Epithelial cell of esophagus (primary cell): ENCODE measurements around the gene GPR139.

Experiments
- DNase-seq: peaks from one replicate; pipeline ENCODE4 v3.0.0; 2010; ENCODE audit warnings: low read depth
- H3K4me3 ChIP-seq: 2 replicates; pipeline ENCODE4 v1.5.1; 2011; ENCODE audit warnings: mild to moderate bottlenecking, low read length, control low read depth
- TF ChIP-seq, protein P1 (sequence below): IDR thresholded peaks from 2 replicates; pipeline ENCODE4 v1.5.1; 2011; ENCODE audit warnings: low read depth, mild to moderate bottlenecking, low read length, control low read depth, inconsistent platforms; ENCODE audit not compliant: insufficient read depth; ENCODE audit errors: missing control alignments

GPR139 gene

DNA sequence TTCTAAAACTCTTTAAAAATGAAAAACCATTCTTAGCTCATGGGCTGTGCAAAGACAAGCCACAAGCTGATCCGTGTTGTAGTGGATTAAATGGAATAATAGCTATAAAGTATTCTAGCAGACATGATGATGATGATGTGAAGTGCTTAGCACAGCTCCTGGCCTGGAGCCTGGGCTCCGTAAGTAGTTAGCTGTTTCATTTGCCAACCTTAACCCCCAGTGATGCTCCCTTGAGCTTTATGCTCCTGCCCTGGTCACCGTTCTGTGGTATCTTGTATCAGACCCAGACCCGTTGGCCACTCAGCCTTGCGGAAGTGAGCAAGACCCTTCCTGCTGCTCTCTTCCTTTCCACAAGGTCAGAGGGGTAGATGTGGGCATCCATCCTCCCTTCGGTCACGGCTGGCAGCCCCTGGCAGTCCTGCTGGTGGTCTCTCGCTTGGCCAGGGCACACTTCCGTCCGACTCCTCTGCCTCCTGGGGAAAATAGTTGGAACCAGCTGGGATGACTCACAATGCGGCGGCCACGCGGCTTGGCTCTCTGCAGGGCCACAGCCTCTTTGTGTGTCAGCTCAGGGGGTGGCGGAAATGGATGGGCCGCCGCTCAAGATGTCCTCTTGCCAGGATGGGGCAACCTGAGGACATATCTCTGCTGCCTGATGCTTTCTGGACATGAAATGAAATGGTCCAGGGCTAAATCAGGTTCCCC is 79.1 kb downstream of the GPR139 start:
- no peak overlapping the region for H3K4me3 ChIP-seq
- TF ChIP-seq, protein P1, sequence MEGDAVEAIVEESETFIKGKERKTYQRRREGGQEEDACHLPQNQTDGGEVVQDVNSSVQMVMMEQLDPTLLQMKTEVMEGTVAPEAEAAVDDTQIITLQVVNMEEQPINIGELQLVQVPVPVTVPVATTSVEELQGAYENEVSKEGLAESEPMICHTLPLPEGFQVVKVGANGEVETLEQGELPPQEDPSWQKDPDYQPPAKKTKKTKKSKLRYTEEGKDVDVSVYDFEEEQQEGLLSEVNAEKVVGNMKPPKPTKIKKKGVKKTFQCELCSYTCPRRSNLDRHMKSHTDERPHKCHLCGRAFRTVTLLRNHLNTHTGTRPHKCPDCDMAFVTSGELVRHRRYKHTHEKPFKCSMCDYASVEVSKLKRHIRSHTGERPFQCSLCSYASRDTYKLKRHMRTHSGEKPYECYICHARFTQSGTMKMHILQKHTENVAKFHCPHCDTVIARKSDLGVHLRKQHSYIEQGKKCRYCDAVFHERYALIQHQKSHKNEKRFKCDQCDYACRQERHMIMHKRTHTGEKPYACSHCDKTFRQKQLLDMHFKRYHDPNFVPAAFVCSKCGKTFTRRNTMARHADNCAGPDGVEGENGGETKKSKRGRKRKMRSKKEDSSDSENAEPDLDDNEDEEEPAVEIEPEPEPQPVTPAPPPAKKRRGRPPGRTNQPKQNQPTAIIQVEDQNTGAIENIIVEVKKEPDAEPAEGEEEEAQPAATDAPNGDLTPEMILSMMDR = no peak
- no peak for DNase-seq

DNA sequence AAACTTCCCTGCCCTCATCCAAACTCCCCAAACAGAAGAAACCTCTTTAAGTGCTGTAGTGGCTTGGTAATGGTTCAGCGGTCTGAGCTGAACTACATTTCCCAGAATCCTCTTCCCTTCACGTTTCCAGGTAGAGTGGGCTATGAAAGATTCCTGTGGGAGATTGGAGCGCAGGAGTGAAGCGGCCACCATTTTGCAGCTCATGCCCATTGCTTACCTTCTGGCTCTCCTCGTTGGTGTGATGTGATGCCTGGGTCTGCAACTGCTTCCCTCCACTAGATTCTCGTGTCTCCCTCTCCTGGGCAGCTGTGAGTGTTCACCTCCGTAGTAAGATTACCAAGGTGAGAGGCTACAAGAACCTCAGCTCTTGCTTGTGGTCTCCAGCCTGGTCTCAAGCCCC is 82.1 kb downstream of the GPR139 start:
- H3K4me3 ChIP-seq = no peak overlapping the region
- DNase-seq = no peak
- TF ChIP-seq, protein P1 = no peak

DNA sequence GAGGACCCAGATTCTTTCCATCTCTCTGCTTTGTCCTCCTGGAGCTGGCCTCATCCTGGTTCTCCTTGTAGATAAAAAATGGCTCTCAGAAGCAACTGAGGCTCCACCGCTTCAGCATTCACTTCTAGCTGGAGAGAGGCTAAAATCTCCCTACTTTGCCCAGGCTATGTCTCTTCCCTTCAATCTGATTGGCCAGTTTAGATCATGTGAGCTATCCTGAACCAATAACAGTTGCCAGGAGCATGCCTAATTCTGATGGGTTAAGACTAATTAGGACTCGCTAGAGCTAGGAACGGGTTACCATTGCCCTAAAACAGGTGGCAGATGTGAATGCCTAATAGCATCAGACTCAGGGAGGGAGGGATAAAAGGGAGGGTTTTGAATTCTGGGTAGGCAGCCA is 89.6 kb downstream of the GPR139 start:
- DNase-seq = no peak
- TF ChIP-seq, protein P1 = no peak
- H3K4me3 ChIP-seq = no peak overlapping the region
